Measurements from ENCODE around the gene EFCAB6. TPM values are rescaled to one million over a fixed set of nuclear protein-coding genes. Genes with fewer than 3 reads are reported as not detected.

Gene EFCAB6
- total RNA-seq, 4 donors from 2014 or later: 1.1 to 3.8 (median 2.7) TPM

DNA sequence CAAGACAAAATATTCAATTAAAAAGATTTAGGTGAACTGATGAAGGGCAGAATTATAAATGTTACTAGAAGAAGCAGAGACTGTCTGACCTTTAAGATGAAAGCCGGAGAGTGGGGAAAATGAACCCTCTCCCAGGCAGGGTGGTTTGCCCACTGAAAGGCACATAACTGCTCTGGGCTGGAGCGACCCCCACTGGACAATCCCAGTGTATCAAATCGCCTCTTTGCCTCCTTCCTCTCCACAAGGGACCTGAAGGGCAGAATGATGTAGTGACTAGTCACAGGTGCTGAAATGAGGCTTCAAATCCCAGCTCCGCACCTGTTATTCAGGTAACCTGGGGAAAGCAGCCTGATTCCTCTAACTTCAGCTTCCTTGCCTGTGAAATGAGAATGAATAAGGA is 69.0 kb downstream of the EFCAB6 start:
- ATAC-seq: no peak
- TF ChIP-seq, protein P1, sequence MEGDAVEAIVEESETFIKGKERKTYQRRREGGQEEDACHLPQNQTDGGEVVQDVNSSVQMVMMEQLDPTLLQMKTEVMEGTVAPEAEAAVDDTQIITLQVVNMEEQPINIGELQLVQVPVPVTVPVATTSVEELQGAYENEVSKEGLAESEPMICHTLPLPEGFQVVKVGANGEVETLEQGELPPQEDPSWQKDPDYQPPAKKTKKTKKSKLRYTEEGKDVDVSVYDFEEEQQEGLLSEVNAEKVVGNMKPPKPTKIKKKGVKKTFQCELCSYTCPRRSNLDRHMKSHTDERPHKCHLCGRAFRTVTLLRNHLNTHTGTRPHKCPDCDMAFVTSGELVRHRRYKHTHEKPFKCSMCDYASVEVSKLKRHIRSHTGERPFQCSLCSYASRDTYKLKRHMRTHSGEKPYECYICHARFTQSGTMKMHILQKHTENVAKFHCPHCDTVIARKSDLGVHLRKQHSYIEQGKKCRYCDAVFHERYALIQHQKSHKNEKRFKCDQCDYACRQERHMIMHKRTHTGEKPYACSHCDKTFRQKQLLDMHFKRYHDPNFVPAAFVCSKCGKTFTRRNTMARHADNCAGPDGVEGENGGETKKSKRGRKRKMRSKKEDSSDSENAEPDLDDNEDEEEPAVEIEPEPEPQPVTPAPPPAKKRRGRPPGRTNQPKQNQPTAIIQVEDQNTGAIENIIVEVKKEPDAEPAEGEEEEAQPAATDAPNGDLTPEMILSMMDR (IDR thresholded peaks at IDR 0.05): no peak
- TF ChIP-seq POLR2AphosphoS5 (IDR thresholded peaks at IDR 0.05) (no peak), POLR2A (IDR thresholded peaks at IDR 0.05) (no peak), EP300 (IDR thresholded peaks at IDR 0.05) (no peak)

DNA sequence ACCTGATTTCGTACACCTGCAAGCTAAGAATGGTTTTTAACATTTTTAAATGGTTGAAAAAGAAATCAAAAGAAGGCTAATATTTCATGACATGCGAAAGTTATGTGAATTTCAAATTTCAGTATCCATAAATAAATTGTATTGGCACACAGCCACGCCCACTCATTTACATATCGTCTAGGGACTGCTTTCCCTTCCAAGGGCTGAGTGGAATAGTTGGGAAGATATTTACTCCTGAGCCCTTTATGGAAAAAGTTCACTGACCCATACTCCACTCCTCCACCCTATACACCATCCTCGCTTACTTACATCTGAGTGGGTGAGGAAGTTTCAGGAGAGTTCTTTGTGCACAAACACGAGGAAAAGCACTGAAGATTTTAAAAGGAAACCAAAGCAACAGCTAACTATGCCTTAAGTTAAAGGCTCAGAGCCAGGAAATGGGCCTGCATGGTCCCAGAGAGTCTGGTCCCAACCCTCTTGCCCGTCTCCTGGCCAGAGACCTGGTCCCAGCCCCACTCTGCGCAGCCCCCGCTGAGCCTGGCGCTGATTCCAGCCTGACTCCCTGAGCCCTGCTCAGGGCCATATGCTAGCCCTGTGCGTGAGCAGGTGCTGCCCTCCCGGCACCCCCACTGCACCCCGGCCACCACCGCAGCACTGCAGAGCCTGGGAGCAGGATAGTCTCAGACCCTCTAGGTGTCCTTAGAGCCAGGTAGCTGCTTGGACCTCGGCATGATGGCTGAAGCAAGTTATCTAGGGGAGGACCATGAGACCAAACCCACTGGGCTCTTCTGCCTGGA is 69.8 kb downstream of the EFCAB6 start:
- Histone ChIP-seq H3K36me3 (no peaks in the 10 kb centered on the region), H3K4me1 (peaks cover 0 to 15% (median 0%) of the 10 kb centered on the region in 3 donors), H3K4me3 (no peak overlapping the region), H3K9me3 (no peaks in the 10 kb centered on the region), H3K27ac (no peak overlapping the region), H3K27me3 (peaks cover 14% of the 10 kb centered on the region)
- ATAC-seq: no peak
- no peak for TF ChIP-seq EP300 (IDR thresholded peaks at IDR 0.05)
- no peak for TF ChIP-seq POLR2A (IDR thresholded peaks at IDR 0.05)
- no peak for TF ChIP-seq POLR2AphosphoS5 (IDR thresholded peaks at IDR 0.05)
- TF ChIP-seq, protein P1 (IDR thresholded peaks at IDR 0.05): no peak
- 76 to 77% methylated on average over 4 to 8 of the region's 15 CpGs for WGBS, 2 donors (ENCODE audit: low coverage in 1 of 2)

More for the DNA sequence above, 69.0 kb downstream of the EFCAB6 start:
- H3K27me3 ChIP-seq: peaks cover 14% of the 10 kb centered on the region
- H3K9me3 ChIP-seq: no peaks in the 10 kb centered on the region
- no peak overlapping the region for H3K4me3 ChIP-seq
- no peaks in the 10 kb centered on the region for H3K36me3 ChIP-seq
- WGBS, 2 donors (ENCODE audit: low coverage in 1 of 2): 61 to 63% methylated on average over 3 to 4 of the region's 4 CpGs
- H3K27ac ChIP-seq: no peak overlapping the region
- peaks cover 0 to 15% (median 0%) of the 10 kb centered on the region in 3 donors for H3K4me1 ChIP-seq

DNA sequence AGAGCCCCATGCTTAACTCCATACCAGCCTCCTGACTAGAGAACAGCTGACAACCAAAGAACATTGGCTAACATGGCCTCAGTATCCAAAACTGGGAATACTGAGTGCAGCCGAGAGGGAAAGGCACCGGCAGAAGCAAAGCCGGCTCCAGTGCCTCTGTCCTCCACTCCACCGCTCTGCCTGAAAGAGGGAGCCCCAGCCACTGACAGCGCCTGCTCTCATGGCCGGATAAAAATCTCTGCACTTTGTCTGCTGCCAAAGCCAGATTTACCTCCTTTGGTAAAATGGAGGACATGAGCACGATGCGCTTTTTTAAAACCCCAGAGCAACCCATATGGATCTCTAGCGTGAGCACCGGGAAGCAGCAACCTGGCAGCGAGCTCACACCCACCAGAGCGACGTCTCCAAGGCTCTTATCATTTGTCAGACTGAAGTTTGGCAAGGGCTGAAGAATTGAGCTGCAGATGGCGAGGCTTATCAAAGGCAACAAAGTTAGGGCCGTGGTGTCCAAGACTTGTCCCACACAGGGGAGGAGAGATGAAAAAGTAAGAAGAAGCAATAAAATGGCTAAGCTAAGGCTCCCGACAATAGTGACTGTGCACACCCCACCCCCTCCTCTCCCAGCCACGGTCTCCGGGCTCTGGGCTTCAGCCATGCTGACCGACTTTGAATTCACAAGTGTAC is 71.4 kb downstream of the EFCAB6 start:
- Histone ChIP-seq H3K27me3 (peaks cover 14% of the 10 kb centered on the region), H3K4me1 (peaks cover 0 to 15% (median 0%) of the 10 kb centered on the region in 3 donors), H3K4me3 (no peak overlapping the region), H3K36me3 (no peaks in the 10 kb centered on the region), H3K27ac (no peak overlapping the region), H3K9me3 (no peaks in the 10 kb centered on the region)
- ATAC-seq: no peak
- no peak for TF ChIP-seq EP300 (IDR thresholded peaks at IDR 0.05)
- TF ChIP-seq POLR2A (IDR thresholded peaks at IDR 0.05): no peak
- no peak for TF ChIP-seq POLR2AphosphoS5 (IDR thresholded peaks at IDR 0.05)
- TF ChIP-seq, protein P1 (IDR thresholded peaks at IDR 0.05): no peak
- WGBS, 2 donors (ENCODE audit: low coverage in 1 of 2): 28 to 42% methylated on average over 6 to 9 of the region's 19 CpGs

DNA sequence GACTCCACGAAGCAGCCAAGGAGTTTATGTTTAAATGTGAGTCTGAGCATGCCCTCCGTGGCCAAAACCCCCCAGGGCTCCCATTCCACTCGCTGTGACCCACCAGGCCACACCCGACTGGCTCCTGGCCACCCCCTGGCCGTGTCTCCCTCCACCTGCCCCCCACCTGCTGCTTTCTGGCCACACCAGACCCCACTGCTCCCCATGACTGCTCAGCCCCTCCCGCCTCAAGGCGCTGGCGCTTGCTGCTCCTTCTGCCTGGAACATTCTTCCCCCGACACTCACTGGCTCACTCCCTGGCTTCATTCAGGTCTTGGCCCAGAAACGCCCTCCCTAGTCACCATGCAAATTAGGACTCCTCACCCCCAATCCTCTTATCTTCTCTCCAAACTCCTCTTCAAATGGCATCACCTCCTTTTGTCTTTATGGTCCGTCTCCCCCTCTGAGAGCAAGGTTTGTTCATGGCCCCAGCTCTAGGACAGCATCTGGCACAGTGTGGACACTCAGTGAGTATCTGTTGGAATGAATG is 72.2 kb downstream of the EFCAB6 start:
- Histone ChIP-seq H3K4me1 (peaks cover 0 to 7% (median 0%) of the 10 kb centered on the region in 3 donors), H3K36me3 (no peaks in the 10 kb centered on the region), H3K27ac (no peak overlapping the region), H3K27me3 (peaks cover 14% of the 10 kb centered on the region), H3K4me3 (no peak overlapping the region), H3K9me3 (no peaks in the 10 kb centered on the region)
- ATAC-seq: no peak
- TF ChIP-seq, protein P1 (IDR thresholded peaks at IDR 0.05): no peak
- no peak for TF ChIP-seq POLR2A (IDR thresholded peaks at IDR 0.05)
- TF ChIP-seq EP300 (IDR thresholded peaks at IDR 0.05): no peak
- TF ChIP-seq POLR2AphosphoS5 (IDR thresholded peaks at IDR 0.05): no peak
- 45 to 65% methylated on average over 8 to 11 of the region's 11 CpGs for WGBS, 2 donors (ENCODE audit: low coverage in 1 of 2)

Measured in gastroesophageal sphincter (tissue), 4 donors.